ENCODE data around the gene ZNF722. TPM values are rescaled to one million over a fixed set of nuclear protein-coding genes. Genes with fewer than 3 reads are reported as not detected.
"Not testable (repeated sequence)": the region's sequence is repeated elsewhere in the genome, so short reads cannot be mapped to it uniquely, and the experiment has no call there.

ZNF722 gene
- not detected for total RNA-seq

DNA sequence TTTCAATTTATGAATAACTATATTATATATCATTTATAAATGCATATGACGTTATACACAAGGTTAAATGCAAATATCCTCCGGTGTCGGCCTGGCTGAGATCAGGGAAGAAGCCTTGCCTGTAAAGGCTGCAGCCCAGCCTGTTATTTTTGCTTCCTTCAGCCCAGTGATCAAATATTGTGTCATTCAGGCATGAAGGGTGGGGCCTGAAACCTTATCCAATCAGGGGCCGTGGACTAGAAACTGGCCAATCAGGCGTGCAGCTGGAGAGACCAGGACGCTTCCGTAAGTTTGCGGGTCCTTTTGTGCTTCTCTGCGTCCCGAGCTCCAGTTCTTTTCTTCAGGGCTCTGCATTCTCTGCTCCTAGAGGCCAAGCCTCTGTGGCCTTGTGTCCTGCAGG is at the start of gene ZNF722:
Gene ZNF722 (plus strand): TSS at position 301 of the 400 bp plus-strand sequence. CDS start 113 bp downstream, outside the sequence.
- intact Hi-C loops (cut with DNase I), result no loop called here
- Histone ChIP-seq H3K36me3 (no peaks in the 10 kb centered on the region), H3K4me1 (no peaks in the 10 kb centered on the region), H3K9me3 (peaks cover 0 to 51% (median 20%) of the 10 kb centered on the region in 3 donors), H3K27me3 (no peaks in the 10 kb centered on the region), H3K4me3 (no peak within 1 kb of the TSS), H3K27ac (no peak within 1 kb of the TSS)
- WGBS, 2 donors, result 82 to 94% methylated on average over 6 to 10 of the region's 10 CpGs
- DNase-seq, result no peak
- no peak for TF ChIP-seq POLR2A (IDR thresholded peaks at IDR 0.05)
- TF ChIP-seq, protein P1, sequence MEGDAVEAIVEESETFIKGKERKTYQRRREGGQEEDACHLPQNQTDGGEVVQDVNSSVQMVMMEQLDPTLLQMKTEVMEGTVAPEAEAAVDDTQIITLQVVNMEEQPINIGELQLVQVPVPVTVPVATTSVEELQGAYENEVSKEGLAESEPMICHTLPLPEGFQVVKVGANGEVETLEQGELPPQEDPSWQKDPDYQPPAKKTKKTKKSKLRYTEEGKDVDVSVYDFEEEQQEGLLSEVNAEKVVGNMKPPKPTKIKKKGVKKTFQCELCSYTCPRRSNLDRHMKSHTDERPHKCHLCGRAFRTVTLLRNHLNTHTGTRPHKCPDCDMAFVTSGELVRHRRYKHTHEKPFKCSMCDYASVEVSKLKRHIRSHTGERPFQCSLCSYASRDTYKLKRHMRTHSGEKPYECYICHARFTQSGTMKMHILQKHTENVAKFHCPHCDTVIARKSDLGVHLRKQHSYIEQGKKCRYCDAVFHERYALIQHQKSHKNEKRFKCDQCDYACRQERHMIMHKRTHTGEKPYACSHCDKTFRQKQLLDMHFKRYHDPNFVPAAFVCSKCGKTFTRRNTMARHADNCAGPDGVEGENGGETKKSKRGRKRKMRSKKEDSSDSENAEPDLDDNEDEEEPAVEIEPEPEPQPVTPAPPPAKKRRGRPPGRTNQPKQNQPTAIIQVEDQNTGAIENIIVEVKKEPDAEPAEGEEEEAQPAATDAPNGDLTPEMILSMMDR (IDR thresholded peaks at IDR 0.05), result no peak

DNA sequence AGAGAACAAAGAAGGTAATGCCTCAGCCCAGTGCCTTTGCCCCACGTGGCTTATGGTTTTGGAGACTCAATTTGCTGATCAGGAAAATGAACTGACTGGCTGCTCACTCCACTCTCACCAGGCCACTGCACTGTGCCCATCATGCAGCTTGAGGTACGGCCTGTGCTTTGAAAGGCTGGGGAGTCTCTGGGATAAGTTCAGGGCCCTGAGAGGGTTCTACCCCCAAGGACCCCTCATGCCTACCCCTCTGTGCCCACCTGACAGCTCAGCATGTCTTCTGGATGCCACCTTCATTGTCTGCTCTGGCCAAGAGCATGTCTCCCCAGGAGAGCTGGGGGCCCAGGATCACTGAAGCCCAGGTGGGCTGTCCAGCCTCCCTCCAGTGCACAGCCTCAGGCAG is 45.5 kb upstream of the ZNF722 start:
- no peaks in the 10 kb centered on the region for H3K4me1 ChIP-seq
- H3K36me3 ChIP-seq, result no peaks in the 10 kb centered on the region
- H3K27me3 ChIP-seq, result no peaks in the 10 kb centered on the region
- peaks cover 0 to 36% (median 3%) of the 10 kb centered on the region in 3 donors for H3K9me3 ChIP-seq
- no peak overlapping the region for H3K4me3 ChIP-seq
- DNase-seq, result no peak
- intact Hi-C loops (cut with DNase I), result no loop called here
- WGBS, 2 donors, result 57% methylated on average over 2 of the region's 2 CpGs; no CpG with 5 or more reads in 1 of the 2 donors
- TF ChIP-seq POLR2A (IDR thresholded peaks at IDR 0.05), result no peak
- TF ChIP-seq, protein P1 (IDR thresholded peaks at IDR 0.05), result no peak
- H3K27ac ChIP-seq, result no peak overlapping the region

DNA sequence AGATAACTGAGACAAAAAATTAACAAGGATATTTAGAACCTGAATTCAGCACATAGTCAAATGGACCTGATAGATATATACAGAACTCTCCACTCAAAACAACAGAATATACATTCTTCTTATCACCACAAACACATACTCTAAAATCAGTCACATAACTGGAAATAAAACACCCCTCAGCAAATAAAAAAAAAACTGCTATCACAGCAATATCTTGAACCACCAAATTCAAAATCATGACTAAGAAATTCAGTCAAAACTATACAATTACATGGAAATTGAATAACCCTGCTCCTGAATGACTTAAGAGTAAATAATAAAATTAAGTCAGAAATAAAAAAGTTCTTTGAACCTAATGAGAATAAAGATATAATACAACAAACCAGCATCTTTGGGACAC is 30.0 kb upstream of the ZNF722 start:
- no peaks in the 10 kb centered on the region for H3K36me3 ChIP-seq
- no peaks in the 10 kb centered on the region for H3K4me1 ChIP-seq
- intact Hi-C loops (cut with DNase I), result no loop called here
- H3K4me3 ChIP-seq, result no peak overlapping the region
- peaks cover 0 to 6% (median 0%) of the 10 kb centered on the region in 3 donors for H3K9me3 ChIP-seq
- DNase-seq, result no peak
- TF ChIP-seq, protein P1 (IDR thresholded peaks at IDR 0.05), result no peak
- TF ChIP-seq POLR2A (IDR thresholded peaks at IDR 0.05), result no peak
- no peak overlapping the region for H3K27ac ChIP-seq
- H3K27me3 ChIP-seq, result no peaks in the 10 kb centered on the region

DNA sequence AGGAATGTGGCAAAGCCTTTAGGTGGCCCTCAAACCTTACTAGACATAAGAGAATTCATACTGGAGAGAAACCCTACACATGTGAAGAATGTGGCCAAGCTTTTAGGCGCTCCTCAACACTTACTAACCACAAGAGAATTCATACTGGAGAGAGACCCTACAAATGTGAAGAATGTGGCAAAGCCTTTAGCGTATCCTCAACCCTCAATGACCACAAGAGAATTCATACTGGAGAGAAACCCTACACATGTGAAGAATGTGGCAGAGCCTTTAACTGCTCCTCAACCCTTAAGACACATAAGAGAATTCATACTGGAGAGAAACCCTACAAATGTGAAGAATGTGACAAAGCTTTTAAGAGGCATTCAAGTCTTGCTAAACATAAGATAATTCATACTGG is 16.8 kb downstream of the ZNF722 start:
- H3K4me3 ChIP-seq; H3K4me1 ChIP-seq; H3K27ac ChIP-seq; H3K36me3 ChIP-seq; intact Hi-C loops (cut with DNase I); DNase-seq; H3K27me3 ChIP-seq: not testable (repeated sequence)
- WGBS, 2 donors, result 66 to 73% methylated on average over 2 of the region's 2 CpGs
- peaks cover 0 to 65% (median 42%) of the 10 kb centered on the region in 3 donors for H3K9me3 ChIP-seq

DNA sequence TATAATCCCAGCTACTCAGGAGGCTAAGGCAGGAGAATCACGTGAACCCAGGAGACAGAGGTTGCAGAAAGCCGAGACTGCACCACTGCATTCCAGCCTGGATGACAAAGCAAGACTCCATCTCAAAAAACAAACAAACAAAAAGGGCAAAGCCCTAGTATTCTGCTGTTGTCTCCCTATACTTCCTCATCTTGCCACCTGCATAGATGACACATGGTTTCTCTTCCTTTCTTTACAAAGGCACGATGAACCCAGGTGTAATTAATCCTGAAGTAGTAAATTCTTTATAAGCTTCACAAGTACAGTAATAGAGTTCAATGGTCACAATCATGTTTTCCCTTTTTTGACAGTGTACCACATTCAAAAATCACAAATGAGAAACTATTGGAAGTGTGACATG is 36.7 kb downstream of the ZNF722 start:
- Histone ChIP-seq H3K36me3 (no peaks in the 10 kb centered on the region), H3K27me3 (peaks cover 0 to 5% (median 0%) of the 10 kb centered on the region in 4 donors), H3K27ac (no peak overlapping the region), H3K4me3 (no peak overlapping the region), H3K4me1 (no peaks in the 10 kb centered on the region), H3K9me3 (peaks cover 0 to 89% (median 37%) of the 10 kb centered on the region in 3 donors)
- TF ChIP-seq, protein P1 (IDR thresholded peaks at IDR 0.05), result no peak
- no peak for TF ChIP-seq POLR2A (IDR thresholded peaks at IDR 0.05)
- intact Hi-C loops (cut with DNase I), result no loop called here
- DNase-seq, result no peak
- whole genome bisulfite sequencing, 2 donors, result 65 to 87% methylated on average over 2 to 3 of the region's 3 CpGs

DNA sequence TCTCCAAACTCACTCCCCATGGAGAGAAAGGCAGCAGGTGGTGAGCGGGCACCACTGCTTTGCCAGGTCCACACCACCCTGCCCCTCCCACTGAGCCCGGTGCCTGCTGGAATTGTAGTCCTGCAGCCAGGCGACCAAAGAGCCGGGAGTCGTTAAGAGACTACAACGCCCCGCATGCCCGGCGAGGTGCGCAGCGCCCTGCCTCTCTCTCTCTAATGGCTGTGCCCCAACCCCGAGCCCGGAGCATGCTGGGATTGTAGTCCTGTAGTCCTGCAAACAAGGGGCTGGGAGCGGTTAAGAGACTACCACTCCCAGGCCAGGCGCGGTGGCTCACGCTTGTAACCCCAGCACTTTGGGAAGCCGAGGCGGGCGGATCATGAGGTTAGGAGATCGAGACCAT is 38.4 kb downstream of the ZNF722 start:
- WGBS, 2 donors, result 17 to 50% methylated on average over 1 to 4 of the region's 21 CpGs
- Histone ChIP-seq H3K4me3 (no peak overlapping the region), H3K9me3 (peaks cover 0 to 92% (median 30%) of the 10 kb centered on the region in 3 donors), H3K36me3 (no peaks in the 10 kb centered on the region), H3K4me1 (no peaks in the 10 kb centered on the region), H3K27ac (no peak overlapping the region), H3K27me3 (peaks cover 0 to 5% (median 0%) of the 10 kb centered on the region in 4 donors)
- intact Hi-C loops (cut with DNase I), result no loop called here
- TF ChIP-seq POLR2A (IDR thresholded peaks at IDR 0.05), result no peak
- TF ChIP-seq, protein P1 (IDR thresholded peaks at IDR 0.05), result no peak
- no peak for DNase-seq
